Ishikawa (cell line): ENCODE measurements around the gene VEGFA.

Source experiments
- EP300 ChIP-seq: IDR thresholded peaks from 2 replicates; pipeline ENCODE4 v1.6.1; 2012; ENCODE audit warnings: borderline replicate concordance
- RAD21 ChIP-seq: IDR thresholded peaks from 2 replicates; pipeline ENCODE4 v1.6.1; 2012; ENCODE audit warnings: low read depth
- TAF1 ChIP-seq: IDR thresholded peaks from 2 replicates; pipeline ENCODE4 v1.6.1; 2012; ENCODE audit warnings: low read depth, mild to moderate bottlenecking
- TCF12 ChIP-seq: IDR thresholded peaks from 2 replicates; pipeline ENCODE4 v1.6.1; 2012; ENCODE audit warnings: low read depth
- USF1 ChIP-seq: IDR thresholded peaks from 2 replicates; pipeline ENCODE4 v1.6.1; 2012
- ZBTB7A ChIP-seq: IDR thresholded peaks from 2 replicates; pipeline ENCODE4 v1.6.1; 2012; ENCODE audit warnings: low read depth
- TF ChIP-seq, protein P1 (sequence below): IDR thresholded peaks from 2 replicates; pipeline ENCODE4 v1.6.1; 2012

DNA sequence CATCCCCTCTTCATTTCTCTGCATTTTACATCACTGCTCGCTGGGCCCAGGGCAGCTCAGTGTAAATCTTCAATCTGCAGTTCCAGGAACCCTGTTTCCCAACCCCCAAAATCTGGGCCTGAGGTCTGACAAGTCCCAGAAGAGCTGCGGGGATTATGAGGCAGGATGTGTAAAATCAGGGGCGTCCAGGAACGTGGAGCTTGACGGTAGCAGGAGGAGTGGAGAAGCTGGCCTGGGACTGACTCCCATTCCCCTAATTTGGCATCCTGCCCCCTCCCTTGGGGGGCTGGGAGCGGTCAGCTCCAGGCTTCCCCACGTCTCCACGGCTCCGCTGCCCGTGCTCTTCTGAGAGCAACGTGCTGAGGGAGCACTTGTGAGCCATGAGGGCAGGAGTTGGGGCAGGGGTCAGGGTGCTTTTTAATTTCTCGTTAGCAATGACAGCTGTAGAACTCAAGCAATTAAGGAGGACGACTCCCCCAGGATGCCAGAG, 23.4 kb upstream of the VEGFA start:
- TF ChIP-seq TAF1 (no peak), USF1 (no peak), RAD21 (no peak), EP300 (no peak), TCF12 (no peak), ZBTB7A (no peak)
- TF ChIP-seq, protein P1, sequence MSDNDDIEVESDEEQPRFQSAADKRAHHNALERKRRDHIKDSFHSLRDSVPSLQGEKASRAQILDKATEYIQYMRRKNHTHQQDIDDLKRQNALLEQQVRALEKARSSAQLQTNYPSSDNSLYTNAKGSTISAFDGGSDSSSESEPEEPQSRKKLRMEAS = no peak
